Activated CD4-positive, CD25-positive, alpha-beta regulatory T cell treated with anti-CD3 and anti-CD28 coated beads, Interleukin-2, amount 50 U/mL, for 72 hours (primary cell): ENCODE measurements around the gene AUTS2.

Experiments
- DNase-seq: peaks from one replicate; pipeline ENCODE4 v3.0.0; 2021

Gene AUTS2

GRCh38 chr7:70660819-70661191 is 1062.5 kb downstream of the AUTS2 start:
- no peak for DNase-seq

- DNase-seq, result no peak
These were observed 1065.4 kb downstream of the AUTS2 start for GRCh38 chr7:70663680-70664079.

GRCh38 chr7:70665997-70666396 is 1067.7 kb downstream of the AUTS2 start:
- DNase-seq, result no peak

GRCh38 chr7:70667406-70667805 is 1069.1 kb downstream of the AUTS2 start:
- DNase-seq, result no peak

- no peak for DNase-seq
These were observed 1070.5 kb downstream of the AUTS2 start for GRCh38 chr7:70668606-70669358.

GRCh38 chr7:70669854-70670253 is 1071.6 kb downstream of the AUTS2 start:
- DNase-seq, result no peak

- DNase-seq, result no peak
These were observed 1072.0 kb downstream of the AUTS2 start for GRCh38 chr7:70670288-70670687.

- DNase-seq, result no peak
These were observed 1075.7 kb downstream of the AUTS2 start for GRCh38 chr7:70673778-70674570.

GRCh38 chr7:70674571-70675010 is 1076.3 kb downstream of the AUTS2 start:
- no peak for DNase-seq

GRCh38 chr7:70676243-70676642 is 1078.0 kb downstream of the AUTS2 start:
- no peak for DNase-seq

GRCh38 chr7:70678621-70679251 is 1080.5 kb downstream of the AUTS2 start:
- no peak for DNase-seq

- no peak for DNase-seq
These were observed 1081.4 kb downstream of the AUTS2 start for GRCh38 chr7:70679661-70680060.

GRCh38 chr7:70680306-70680705 is 1082.0 kb downstream of the AUTS2 start:
- DNase-seq, result no peak

GRCh38 chr7:70680743-70681468 is 1082.6 kb downstream of the AUTS2 start:
- no peak for DNase-seq

GRCh38 chr7:70681469-70682350 is 1083.4 kb downstream of the AUTS2 start:
- no peak for DNase-seq

- DNase-seq, result no peak
These were observed 1085.9 kb downstream of the AUTS2 start for GRCh38 chr7:70684173-70684572.

GRCh38 chr7:70693321-70693685 is 1095.0 kb downstream of the AUTS2 start:
- no peak for DNase-seq

- peak; percentile 35 for DNase-seq
These were observed 1095.6 kb downstream of the AUTS2 start for GRCh38 chr7:70693686-70694433.

GRCh38 chr7:70694434-70694970 is 1096.2 kb downstream of the AUTS2 start:
- no peak for DNase-seq

- no peak for DNase-seq
These were observed 1096.9 kb downstream of the AUTS2 start for GRCh38 chr7:70694971-70695794.
